SKM-1 treated with dmso at 0.1 percent for 144 hours (cell line): ENCODE measurements around the gene LRBA.
"Not testable (repeated sequence)": the region's sequence is repeated elsewhere in the genome, so short reads cannot be mapped to it uniquely, and the experiment has no call there.

Experiments used
- DNase-seq: peaks from one replicate; lab custom pipeline; 2025; ENCODE audit not compliant: unreplicated experiment; lab: John Stamatoyannopoulos, UW

Gene LRBA

GRCh38 chr4:150387981-150388380 lies 627.1 kb downstream of the LRBA start:
- peak; percentile 10 for DNase-seq

DNA sequence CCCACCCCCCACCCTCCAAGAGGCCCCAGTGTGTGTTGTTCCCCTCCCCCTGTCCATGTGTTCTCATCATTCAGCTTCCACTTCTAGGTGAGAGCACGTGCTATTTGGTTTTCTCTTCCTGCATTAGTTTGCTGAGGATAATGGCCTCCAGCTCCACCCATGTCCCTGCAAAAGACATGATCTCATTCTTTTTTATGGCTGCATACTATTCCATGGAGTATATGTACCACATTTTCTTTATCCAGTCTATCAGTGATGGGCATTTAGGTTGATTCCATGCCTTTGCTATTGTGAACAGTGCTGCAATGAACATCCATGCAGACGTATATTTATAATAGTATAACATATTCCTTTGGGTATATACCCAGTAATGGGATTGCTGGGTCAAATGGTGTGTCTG lies 628.7 kb downstream of the LRBA start:
- DNase-seq, result not testable (repeated sequence)

DNA sequence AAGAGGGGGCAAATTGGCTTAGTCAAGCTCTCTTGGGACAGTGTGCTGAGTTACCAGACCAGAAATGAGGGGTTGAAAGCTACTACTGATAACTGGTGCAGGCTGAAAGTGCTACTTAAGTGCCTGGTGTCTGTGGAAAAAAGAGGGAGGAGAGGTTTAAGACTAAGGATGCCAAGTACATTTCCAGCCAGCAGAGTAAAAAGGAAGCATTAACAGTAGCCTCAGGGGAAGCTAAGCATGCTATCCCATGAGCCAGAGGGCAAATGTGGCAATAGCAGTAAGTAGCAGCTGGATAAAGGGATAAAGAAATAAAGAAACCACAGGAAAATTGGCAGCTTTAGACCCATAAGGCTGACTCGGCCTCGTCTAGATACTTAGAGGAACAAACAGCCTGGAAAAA lies 629.5 kb downstream of the LRBA start:
- DNase-seq, result no peak

- no peak for DNase-seq
Measured at GRCh38 chr4:150384249-150384648, 630.8 kb downstream of the LRBA start.

DNA sequence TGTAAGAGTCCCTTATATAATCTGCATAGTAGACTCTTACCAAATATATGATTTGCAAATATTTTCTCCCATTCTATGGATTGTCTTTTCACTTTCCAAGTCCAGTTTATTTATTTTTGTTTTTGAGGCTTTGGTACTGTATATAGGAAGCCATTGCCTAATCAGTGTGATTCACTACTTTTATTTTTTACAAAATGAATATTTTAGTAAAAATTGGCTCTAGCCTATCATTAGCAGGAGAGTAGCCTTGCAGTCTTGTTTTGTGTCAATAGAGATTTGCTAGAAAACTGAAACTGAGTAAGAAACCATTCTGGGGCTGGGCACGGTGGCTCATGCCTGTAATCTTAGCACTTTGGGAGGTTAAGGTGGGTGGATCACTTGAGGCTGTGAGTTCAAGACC lies 633.1 kb downstream of the LRBA start:
- DNase-seq, result no peak

GRCh38 chr4:150381609-150382008 lies 633.5 kb downstream of the LRBA start:
- DNase-seq, result no peak

DNA sequence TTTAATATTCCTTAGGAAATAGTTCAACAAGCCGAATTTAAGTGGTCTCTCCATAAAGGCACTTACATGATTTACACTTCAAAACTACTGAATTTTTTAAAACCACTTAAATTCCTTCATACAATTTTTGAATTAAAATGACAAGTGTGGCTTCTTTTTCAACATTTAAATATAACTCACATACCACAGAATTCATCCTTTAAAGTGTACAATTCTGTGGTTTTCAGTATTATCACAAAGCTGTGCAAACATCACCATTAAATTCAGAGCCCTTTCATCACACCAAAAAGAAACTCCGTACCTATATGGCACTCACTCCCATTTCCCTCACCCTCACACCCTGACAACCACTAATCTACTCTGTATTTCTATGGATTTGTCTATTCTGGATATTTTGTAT lies 634.0 kb downstream of the LRBA start:
- DNase-seq, result no peak

DNA sequence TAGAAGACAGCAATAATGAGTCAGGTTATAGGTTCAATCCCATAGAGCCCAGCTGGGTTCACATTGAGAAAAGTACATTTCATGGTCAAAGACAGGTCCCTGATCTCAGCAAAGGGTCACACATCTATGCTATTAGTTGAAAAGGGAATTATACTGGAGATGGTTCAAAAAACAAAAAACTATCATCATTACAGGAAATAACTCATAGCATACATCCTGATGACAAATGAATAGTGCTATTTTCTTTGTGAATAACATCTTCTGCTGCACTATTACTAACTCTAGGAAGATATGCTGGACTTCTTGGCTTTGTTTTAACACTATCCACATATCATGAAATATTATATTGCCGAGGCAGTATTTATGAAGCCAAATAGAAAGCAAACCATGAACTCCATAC lies 635.6 kb downstream of the LRBA start:
- no peak for DNase-seq

DNA sequence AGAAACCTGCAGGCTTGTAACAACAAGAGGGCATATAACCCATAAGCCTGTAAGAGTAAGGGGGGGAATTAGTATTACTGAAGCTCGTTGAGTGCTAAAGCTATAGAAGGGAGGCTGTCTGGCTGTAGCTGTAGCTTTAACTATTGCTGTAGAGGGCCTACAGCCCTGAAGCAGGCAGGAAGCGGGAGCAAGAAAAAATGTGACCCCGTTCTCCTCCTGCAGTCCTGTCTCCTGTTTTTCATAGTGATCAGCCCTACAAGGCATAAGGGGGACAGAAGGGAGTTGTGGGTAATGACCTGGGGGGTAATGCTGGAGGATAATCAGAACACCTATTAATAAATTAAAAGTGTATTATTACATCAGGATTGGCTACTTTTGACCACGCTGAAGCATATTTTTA lies 640.1 kb downstream of the LRBA start:
- DNase-seq, result no peak

DNA sequence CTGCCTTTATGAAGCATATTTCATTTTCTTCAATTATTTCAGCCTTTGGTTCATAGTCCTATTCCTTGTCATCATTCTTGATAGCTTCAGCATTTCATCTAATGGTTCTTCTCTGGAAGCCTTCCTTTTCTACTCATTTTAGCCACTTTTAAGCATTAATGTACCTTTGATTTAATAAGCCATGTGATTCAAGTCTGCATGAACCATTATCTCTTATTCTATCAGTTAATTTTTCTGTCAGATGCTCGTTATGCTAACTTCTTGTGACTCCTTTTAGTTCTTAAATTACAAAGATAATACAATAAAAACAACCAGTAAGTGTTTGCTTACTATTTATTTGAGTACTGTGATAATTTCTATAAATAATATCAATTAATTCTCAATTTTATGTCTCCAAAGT lies 643.2 kb downstream of the LRBA start:
- DNase-seq, result no peak

- DNase-seq, result no peak
Measured at GRCh38 chr4:150369434-150370380, 645.4 kb downstream of the LRBA start.

GRCh38 chr4:150368667-150369066 lies 646.4 kb downstream of the LRBA start:
- no peak for DNase-seq

DNA sequence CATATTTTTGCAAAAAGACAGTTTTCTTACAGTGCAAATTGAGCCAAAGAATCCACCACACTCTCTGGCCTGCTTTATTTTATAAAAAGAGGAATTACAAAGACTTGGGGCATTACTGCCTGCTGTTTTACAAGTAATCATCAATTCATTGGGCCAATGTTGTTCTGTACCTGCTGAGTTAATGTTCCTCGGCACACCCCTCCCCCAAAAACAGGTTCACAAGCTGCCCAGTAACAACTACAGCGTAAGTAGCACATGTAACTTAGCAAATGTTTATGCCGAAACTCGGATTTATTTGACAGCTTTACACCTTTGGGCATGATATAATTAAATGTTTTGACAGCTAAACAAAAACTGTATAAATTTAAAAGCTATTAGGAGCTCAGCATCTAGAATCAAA lies 647.8 kb downstream of the LRBA start:
- no peak for DNase-seq

DNA sequence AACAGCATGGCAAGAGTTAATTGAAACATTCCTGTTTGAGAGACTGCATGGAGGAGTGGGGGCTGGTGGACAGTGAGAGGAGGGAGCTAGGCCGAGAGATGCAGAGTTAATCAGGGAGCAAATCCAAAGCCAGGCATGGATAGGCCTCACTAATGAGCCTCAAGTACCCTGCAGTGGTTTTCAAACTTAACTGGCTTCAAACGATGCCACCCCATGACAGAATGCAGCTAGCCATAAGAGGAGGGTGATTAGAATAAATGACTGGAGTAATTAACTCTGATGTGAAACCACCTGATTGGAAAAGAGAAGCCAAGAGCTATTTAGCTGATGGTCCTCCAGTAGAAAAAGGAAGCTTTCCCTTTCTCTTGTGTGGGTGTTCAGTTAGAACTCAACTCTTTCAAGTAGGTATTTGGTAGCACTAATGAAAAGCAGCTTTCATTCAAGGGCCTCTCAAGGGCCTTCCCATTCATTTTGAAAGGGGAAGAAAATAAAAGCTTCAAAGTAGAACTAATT lies 648.5 kb downstream of the LRBA start:
- no peak for DNase-seq

DNA sequence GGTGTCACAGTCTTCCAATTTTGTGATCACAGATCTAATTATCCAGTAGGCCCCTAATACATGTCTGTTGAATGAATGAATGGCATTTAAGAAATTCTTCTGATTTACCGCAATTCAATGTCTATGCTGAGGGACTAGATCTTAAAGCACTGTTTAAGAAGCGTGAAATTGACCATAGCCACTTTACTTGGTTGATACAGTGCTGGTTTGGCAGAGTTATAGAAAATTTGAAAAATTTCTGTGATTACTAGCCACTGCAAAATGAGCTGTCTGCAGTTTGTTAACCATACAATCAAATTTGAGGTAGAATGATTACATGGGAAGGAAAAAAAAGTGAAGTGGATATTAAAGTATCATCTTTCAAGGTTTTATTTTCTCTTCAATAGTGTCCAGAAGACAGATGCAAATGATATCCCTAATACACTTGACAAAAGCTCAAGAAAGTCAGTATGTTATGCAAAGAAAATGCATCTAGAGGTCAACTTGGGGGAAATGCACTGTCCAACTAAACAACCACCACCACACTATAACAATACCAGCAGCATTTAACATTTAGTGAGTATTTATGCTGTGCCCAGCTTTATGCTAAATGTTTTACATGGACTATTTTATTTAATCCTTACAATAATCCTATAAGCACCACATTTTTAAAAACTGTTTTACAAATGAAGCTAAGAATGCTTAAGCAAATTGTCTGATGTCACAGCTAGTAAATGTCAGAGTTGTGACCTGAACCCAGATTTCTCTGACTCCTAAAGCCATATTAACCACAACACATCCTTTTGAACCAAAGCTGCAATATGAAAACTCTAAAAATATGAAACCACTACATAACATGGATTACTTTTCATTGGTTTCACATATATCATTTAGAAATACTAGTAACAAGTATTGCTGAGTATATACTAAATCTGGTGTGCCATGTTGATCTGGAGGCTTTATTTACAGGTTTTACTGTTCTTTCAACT lies 651.1 kb downstream of the LRBA start:
- DNase-seq, result no peak

- DNase-seq, result no peak
Measured at GRCh38 chr4:150358691-150359090, 656.4 kb downstream of the LRBA start.

- no peak for DNase-seq
Measured at GRCh38 chr4:150357829-150358228, 657.3 kb downstream of the LRBA start.

DNA sequence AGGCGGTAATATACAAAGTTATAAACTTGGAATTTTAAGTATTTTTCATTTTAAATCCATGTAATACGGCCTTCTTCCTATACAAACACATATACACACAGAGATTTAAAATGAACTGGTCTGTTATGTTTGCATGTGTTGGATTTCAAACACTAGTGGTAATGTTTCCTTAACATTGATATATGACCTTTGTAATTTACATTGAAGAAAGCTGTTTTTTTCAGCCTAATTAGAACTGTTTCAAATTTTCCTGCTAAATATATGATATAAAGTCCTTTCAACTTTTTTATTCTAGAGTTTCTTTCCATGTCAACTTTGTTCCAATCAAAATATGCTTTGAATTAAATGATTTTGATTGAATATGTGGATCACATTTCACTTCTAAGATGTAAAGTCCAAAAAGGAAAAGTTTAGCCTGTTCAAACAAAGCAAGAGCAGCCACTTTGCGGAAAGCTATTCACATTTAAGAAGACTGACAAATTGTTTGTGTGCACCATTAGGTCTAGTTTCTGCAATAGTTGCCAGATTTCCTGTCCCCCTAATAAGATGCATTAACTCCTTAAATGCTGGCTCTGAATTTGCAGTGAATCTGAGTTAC lies 659.1 kb downstream of the LRBA start:
- DNase-seq, result no peak

- DNase-seq, result no peak
Measured at GRCh38 chr4:150355418-150355817, 659.7 kb downstream of the LRBA start.

DNA sequence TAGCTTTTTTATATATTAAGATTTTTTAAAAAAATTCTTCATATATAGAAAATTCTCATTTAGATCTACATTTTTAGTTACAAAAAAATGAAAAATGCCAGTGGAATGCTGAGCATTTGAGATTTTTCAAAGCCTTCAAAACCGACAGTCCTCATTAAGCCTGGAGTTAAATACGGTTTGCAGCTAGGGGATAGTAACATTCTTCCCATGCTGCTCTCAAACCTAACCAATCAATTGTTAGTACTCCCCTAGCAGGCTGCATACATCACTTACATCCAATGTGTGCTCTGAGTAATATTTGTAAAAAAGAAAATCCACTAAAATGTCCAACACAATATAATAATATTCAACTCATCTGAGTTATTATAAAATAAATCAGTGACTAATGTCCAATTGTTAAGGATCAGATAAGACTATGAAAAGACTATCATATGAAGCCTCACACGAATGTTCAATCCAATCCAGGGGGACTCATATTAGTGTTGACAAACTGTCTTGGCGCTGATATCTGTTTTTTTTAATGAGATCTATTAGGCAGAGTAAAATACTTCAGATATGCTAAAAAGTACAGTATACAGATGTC lies 660.8 kb downstream of the LRBA start:
- no peak for DNase-seq

DNA sequence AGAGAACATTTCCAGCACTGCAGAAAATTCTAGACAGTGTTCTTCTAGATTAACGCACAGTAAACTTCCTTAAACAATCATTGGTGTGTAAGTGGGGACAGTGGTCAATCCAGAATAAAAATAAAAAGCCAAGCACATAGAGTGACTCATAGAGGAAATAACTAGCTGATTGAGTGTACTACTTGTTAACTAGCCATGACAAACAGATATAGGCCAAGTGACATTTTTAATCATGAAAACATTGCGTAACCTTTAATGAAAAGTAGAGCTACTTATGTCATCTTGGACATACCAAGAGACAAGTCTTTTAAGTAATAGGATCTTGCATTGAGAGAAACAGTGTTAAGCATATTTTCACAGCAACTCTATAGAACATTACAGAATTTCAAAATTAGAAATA lies 667.0 kb downstream of the LRBA start:
- DNase-seq, result no peak
